Esophagus squamous epithelium (tissue), 5 donors: ENCODE measurements around the gene TNFAIP8L1. TPM values are rescaled to one million over a fixed set of nuclear protein-coding genes. Genes with fewer than 3 reads are reported as not detected.
"Not testable (repeated sequence)": the region's sequence is repeated elsewhere in the genome, so short reads cannot be mapped to it uniquely, and the experiment has no call there.

Experiments
- DNase-seq: peaks from one replicate; lab custom pipeline; 2025; lab: John Stamatoyannopoulos, UW
- H3K27ac ChIP-seq, 4 donors: fragments of 200-600 bp; sonication (generic); one replicate each; pipeline ENCODE4 v1.5.1; 2016 to 2019; ENCODE audit warnings: mild to moderate bottlenecking in 1 of 4
- H3K27me3 ChIP-seq, 4 donors: fragments of 200-600 bp; sonication (generic); 1 replicate in 3 of 4; 2 replicates in 1 of 4; pipeline versions ENCODE4 v1.5.1 to v1.6.0; 2017 to 2021; ENCODE audit warnings: antibody characterized with exemption in 1 of 4
- H3K36me3 ChIP-seq, 3 donors: fragments of 200-600 bp; sonication (generic); one replicate each; pipeline ENCODE4 v1.5.1; 2016 to 2019
- H3K4me1 ChIP-seq, 3 donors: fragments of 200-600 bp; sonication (generic); one replicate each; pipeline ENCODE4 v1.5.1; 2017 to 2019
- H3K4me3 ChIP-seq, 4 donors: fragments of 200-600 bp; sonication (generic); 1 replicate in 3 of 4; 2 replicates in 1 of 4; pipeline ENCODE4 v1.5.1; 2016 to 2019; ENCODE audit warnings: mild to moderate bottlenecking in 2 of 4, moderate library complexity in 1 of 4
- H3K9me3 ChIP-seq, 3 donors: fragments of 200-600 bp; sonication (generic); one replicate each; pipeline ENCODE4 v1.5.1; 2016 to 2019
- CTCF ChIP-seq, 6 experiments: fragments of 450-650 bp in 4 of 6; fragments of 200-600 bp in 2 of 6; sonication (generic) in 2 of 6; IDR thresholded peaks; one replicate each; pipeline ENCODE4 v1.5.1; 2016 to 2019; ENCODE audit warnings: antibody characterized with exemption in 6 of 6, mild to moderate bottlenecking in 4 of 6, moderate library complexity in 4 of 6
- POLR2A ChIP-seq, 4 donors: fragments of 450-650 bp; IDR thresholded peaks; one replicate each; pipeline ENCODE4 v1.6.1; 2017; ENCODE audit warnings: antibody characterized with exemption in 4 of 4, mild to moderate bottlenecking in 4 of 4, moderate library complexity in 3 of 4
- WGBS, 2 donors: methylation state at CpG; one replicate each; pipeline ENCODE4 v1.1.5; 2018; 5-methylcytosine and 5-hydroxymethylcytosine counted together
- intact Hi-C: fragments of 100-400 bp; cut with DNase I; formaldehyde crosslinking; loops from one replicate; pipeline ENCODE4 v1.15.0; 2022
- total RNA-seq, 4 donors: library from RNA; depleted of rRNA; stranded (reverse); fragments of >200 nt; gene quantifications; one replicate each; pipeline ENCODE4 v1.1.0, GENCODE V29; 2016
- donor health status: DM: yes; HTN: yes; CAD: no.

TNFAIP8L1 gene
- total RNA-seq, 4 donors from 2014 or later, result 3.6 to 6.2 (median 4.4) TPM

GRCh38 chr19:4592445-4592844, 46.9 kb upstream of the TNFAIP8L1 start:
- 76% methylated on average over 5 of the region's 5 CpGs for WGBS, 2 donors
- Histone ChIP-seq H3K27ac (no peak overlapping the region), H3K4me1 (peaks cover 0 to 21% (median 0%) of the 10 kb centered on the region in 3 donors), H3K4me3 (no peak overlapping the region), H3K9me3 (no peaks in the 10 kb centered on the region), H3K27me3 (peaks cover 0 to 69% (median 0%) of the 10 kb centered on the region in 4 donors), H3K36me3 (no peaks in the 10 kb centered on the region)
- intact Hi-C loops, result no loop called here
- TF ChIP-seq POLR2A (IDR thresholded peaks at IDR 0.05) (no peak), CTCF (IDR thresholded peaks at IDR 0.05) (no peak)
- DNase-seq, result no peak

GRCh38 chr19:4593409-4593851, 45.9 kb upstream of the TNFAIP8L1 start:
- intact Hi-C loops, result no loop called here
- peaks cover 0 to 31% (median 4%) of the 10 kb centered on the region in 3 donors for H3K4me1 ChIP-seq
- TF ChIP-seq POLR2A (IDR thresholded peaks at IDR 0.05), result no peak
- no peak for TF ChIP-seq CTCF (IDR thresholded peaks at IDR 0.05)
- H3K9me3 ChIP-seq, result no peaks in the 10 kb centered on the region
- 23 to 28% methylated on average over 6 of the region's 6 CpGs for WGBS, 2 donors
- H3K27me3 ChIP-seq, result peaks cover 0 to 79% (median 2%) of the 10 kb centered on the region in 4 donors
- H3K36me3 ChIP-seq, result no peaks in the 10 kb centered on the region
- no peak overlapping the region for H3K27ac ChIP-seq
- H3K4me3 ChIP-seq, result no peak overlapping the region
- DNase-seq, result no peak

GRCh38 chr19:4594201-4594600, 45.1 kb upstream of the TNFAIP8L1 start:
- Histone ChIP-seq H3K36me3 (no peaks in the 10 kb centered on the region), H3K27ac (no peak overlapping the region), H3K4me1 (peaks cover 0 to 36% (median 8%) of the 10 kb centered on the region in 3 donors), H3K4me3 (no peak overlapping the region), H3K27me3 (peaks cover 0 to 87% (median 7%) of the 10 kb centered on the region in 4 donors), H3K9me3 (no peaks in the 10 kb centered on the region)
- TF ChIP-seq CTCF (IDR thresholded peaks at IDR 0.05) (no peak), POLR2A (IDR thresholded peaks at IDR 0.05) (no peak)
- intact Hi-C loops, result no loop called here
- 58 to 59% methylated on average over 9 of the region's 9 CpGs for WGBS, 2 donors
- no peak for DNase-seq

- H3K27ac ChIP-seq, DNase-seq, H3K4me3 ChIP-seq, H3K9me3 ChIP-seq, intact Hi-C loops, H3K36me3 ChIP-seq: not testable (repeated sequence)
- Histone ChIP-seq H3K4me1 (peaks cover 0 to 36% (median 8%) of the 10 kb centered on the region in 3 donors), H3K27me3 (peaks cover 0 to 89% (median 8%) of the 10 kb centered on the region in 4 donors)
- 84 to 91% methylated on average over 9 of the region's 9 CpGs for WGBS, 2 donors
Observed at GRCh38 chr19:4595158-4595557, 44.2 kb upstream of the TNFAIP8L1 start.

- Histone ChIP-seq H3K4me1 (peaks cover 0 to 36% (median 8%) of the 10 kb centered on the region in 3 donors), H3K27me3 (peaks cover 0 to 89% (median 9%) of the 10 kb centered on the region in 4 donors), H3K27ac (no peak overlapping the region), H3K36me3 (no peaks in the 10 kb centered on the region), H3K4me3 (no peak overlapping the region), H3K9me3 (no peaks in the 10 kb centered on the region)
- 58 to 63% methylated on average over 7 to 15 of the region's 21 CpGs for WGBS, 2 donors
- intact Hi-C loops, result no loop called here
- no peak for DNase-seq
- TF ChIP-seq CTCF (IDR thresholded peaks at IDR 0.05), result no peak
- no peak for TF ChIP-seq POLR2A (IDR thresholded peaks at IDR 0.05)
Observed at GRCh38 chr19:4596033-4596904, 43.0 kb upstream of the TNFAIP8L1 start.
